MM.1S (cell line): ENCODE results near the gene SASS6.

Source experiments
- DNase-seq: peaks from one replicate; pipeline ENCODE4 v3.0.0-alpha.2; 2015
- H2AFZ ChIP-seq: fragments of 300-600 bp; sonication (generic); 2 replicates; pipeline ENCODE4 v1.6.0; 2016; ENCODE audit warnings: antibody characterized with exemption, low read length
- H3F3A ChIP-seq: fragments of 300-600 bp; sonication (generic); 2 replicates; pipeline ENCODE4 v1.6.1; 2016; ENCODE audit warnings: mild to moderate bottlenecking, antibody characterized with exemption, low read length, moderate library complexity, mixed read lengths; ENCODE audit not compliant: insufficient read depth
- H3K27ac ChIP-seq: fragments of 300-600 bp; sonication (generic); 2 replicates; pipeline ENCODE4 v1.5.1; 2016; ENCODE audit warnings: mild to moderate bottlenecking, low read length
- H3K27me3 ChIP-seq: fragments of 300-600 bp; sonication (generic); replicated peaks from 2 replicates; pipeline ENCODE4 v1.6.0; 2016; ENCODE audit warnings: low read length; ENCODE audit not compliant: insufficient read depth
- H3K36me3 ChIP-seq: fragments of 300-600 bp; sonication (generic); replicated peaks from 2 replicates; pipeline ENCODE4 v1.6.1; 2016; ENCODE audit warnings: mild to moderate bottlenecking, low read length, mixed read lengths; ENCODE audit not compliant: insufficient read depth
- H3K4me1 ChIP-seq: fragments of 300-600 bp; sonication (generic); 2 replicates; pipeline ENCODE4 v1.6.1; 2016; ENCODE audit warnings: low read length, mixed read lengths
- H3K4me2 ChIP-seq: fragments of 300-600 bp; sonication (generic); 2 replicates; pipeline ENCODE4 v1.6.0; 2016; ENCODE audit warnings: low read depth, low read length
- H3K4me3 ChIP-seq: fragments of 300-600 bp; sonication (generic); 2 replicates; pipeline ENCODE4 v1.5.1; 2016; ENCODE audit warnings: low read length, mixed read lengths
- H3K79me2 ChIP-seq: fragments of 300-600 bp; sonication (generic); 2 replicates; pipeline ENCODE4 v1.6.1; 2016; ENCODE audit warnings: mixed run types, low read length, mixed read lengths
- H3K9ac ChIP-seq: fragments of 300-600 bp; sonication (generic); 2 replicates; pipeline ENCODE4 v1.6.1; 2016; ENCODE audit warnings: low read length, mixed read lengths
- H3K9me2 ChIP-seq: fragments of 300-600 bp; sonication (generic); replicated peaks from 2 replicates; pipeline ENCODE4 v1.6.1; 2016; ENCODE audit warnings: mild to moderate bottlenecking, low read length, mixed read lengths; ENCODE audit not compliant: insufficient read depth
- H3K9me3 ChIP-seq: fragments of 300-600 bp; sonication (generic); replicated peaks from 2 replicates; pipeline ENCODE4 v1.6.1; 2016; ENCODE audit warnings: mild to moderate bottlenecking, low read length, mixed read lengths; ENCODE audit not compliant: insufficient read depth
- H4K20me1 ChIP-seq: fragments of 300-600 bp; sonication (generic); 2 replicates; pipeline ENCODE4 v1.6.1; 2016; ENCODE audit warnings: mild to moderate bottlenecking, low read length, moderate library complexity, mixed read lengths; ENCODE audit not compliant: insufficient read depth
- CTCF ChIP-seq: fragments of 300-600 bp; sonication (generic); IDR thresholded peaks from 2 replicates; pipeline ENCODE4 v1.5.1; 2016; ENCODE audit warnings: antibody characterized with exemption, low read length, mixed read lengths
- EZH2 ChIP-seq: fragments of 300-600 bp; sonication (generic); optimal IDR thresholded peaks from 2 replicates; pipeline ENCODE3; 2017; ENCODE audit warnings: low read depth, mild to moderate bottlenecking, antibody characterized with exemption, low read length, mixed read lengths
- EZH2phosphoT487 ChIP-seq: fragments of 300-600 bp; sonication (generic); IDR thresholded peaks from 2 replicates; pipeline ENCODE4 v1.6.1; 2018; ENCODE audit warnings: antibody characterized with exemption, low read length

The SASS6 gene

DNA sequence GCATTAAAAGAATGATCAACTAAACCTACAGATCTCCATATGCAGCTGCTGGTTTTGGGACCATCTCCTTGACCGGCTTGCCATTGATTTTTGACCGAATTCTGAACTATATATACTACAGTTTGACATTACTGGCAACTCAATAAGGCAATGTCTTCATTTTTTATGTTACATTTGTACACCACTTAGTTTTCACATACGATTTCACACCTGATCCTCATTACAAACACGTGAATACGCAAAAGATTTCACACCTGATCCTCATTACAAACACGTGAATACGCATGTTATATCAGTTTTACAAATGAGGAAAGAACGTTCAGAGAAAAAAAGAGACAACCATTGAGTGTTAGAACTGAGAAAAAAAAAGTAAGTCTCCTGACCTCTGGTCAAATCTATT lies 1.1 kb downstream of the SASS6 start:
- Histone ChIP-seq H3K9me3 (no peaks in the 10 kb centered on the region), H3K9me2 (no peaks in the 10 kb centered on the region), H3K79me2 (peaks cover 61% of the 10 kb centered on the region), H2AFZ (no peak overlapping the region), H3K36me3 (no peaks in the 10 kb centered on the region), H3K27me3 (no peaks in the 10 kb centered on the region), H3F3A (no peaks in the 10 kb centered on the region), H4K20me1 (no peaks in the 10 kb centered on the region), H3K4me3 (peak overlapping the region; percentile 79), H3K9ac (peak overlapping the region; percentile 59; the same call in 1 of the 2 replicates), H3K4me2 (peak overlapping the region; percentile 65; the same call in 1 of the 2 replicates), H3K4me1 (0 out of 2 replicates have a peak, but pooled peaks cover 3% of the 10 kb centered on the region), H3K27ac (no peak overlapping the region)
- no peak for DNase-seq
- TF ChIP-seq EZH2 (no peak), EZH2phosphoT487 (no peak), CTCF (no peak)

DNA sequence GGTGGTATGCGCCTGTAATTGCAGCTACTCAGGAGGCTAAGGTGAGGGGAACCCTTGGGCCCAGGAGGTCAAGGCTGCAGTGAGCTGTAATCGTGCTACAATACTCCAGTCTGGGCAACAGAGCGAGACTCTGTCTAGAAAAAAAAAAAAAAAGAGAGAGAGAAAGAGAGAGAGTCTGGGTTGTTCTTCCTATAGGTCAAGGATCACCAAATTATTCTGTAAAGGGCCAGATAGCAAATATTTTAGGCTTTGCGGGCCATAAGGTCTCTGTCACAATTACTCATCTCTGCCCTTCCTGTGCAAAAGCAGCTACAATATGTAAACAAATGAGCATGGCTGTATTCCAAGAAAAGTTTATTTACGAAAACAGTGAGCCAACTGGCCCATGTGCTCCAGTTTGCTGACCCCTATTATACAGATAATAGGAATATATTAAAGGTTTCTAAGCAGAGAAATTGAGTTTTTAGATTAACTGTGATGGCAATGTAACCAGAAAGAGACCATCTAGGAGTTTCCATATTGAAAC lies 2.1 kb downstream of the SASS6 start:
- H3K9me2 ChIP-seq: no peaks in the 10 kb centered on the region
- H3K4me1 ChIP-seq: 0 out of 2 replicates have a peak, but pooled peaks cover 3% of the 10 kb centered on the region
- DNase-seq: no peak
- no peak overlapping the region for H3K27ac ChIP-seq
- H3K79me2 ChIP-seq: peaks cover 65% of the 10 kb centered on the region
- no peaks in the 10 kb centered on the region for H3F3A ChIP-seq
- no peaks in the 10 kb centered on the region for H3K27me3 ChIP-seq
- no peak overlapping the region for H3K9ac ChIP-seq
- H3K4me3 ChIP-seq: no peak overlapping the region
- H2AFZ ChIP-seq: no peak overlapping the region
- no peak overlapping the region for H3K4me2 ChIP-seq
- H3K36me3 ChIP-seq: no peaks in the 10 kb centered on the region
- H3K9me3 ChIP-seq: no peaks in the 10 kb centered on the region
- TF ChIP-seq EZH2phosphoT487: no peak
- TF ChIP-seq EZH2: no peak
- H4K20me1 ChIP-seq: no peaks in the 10 kb centered on the region

DNA sequence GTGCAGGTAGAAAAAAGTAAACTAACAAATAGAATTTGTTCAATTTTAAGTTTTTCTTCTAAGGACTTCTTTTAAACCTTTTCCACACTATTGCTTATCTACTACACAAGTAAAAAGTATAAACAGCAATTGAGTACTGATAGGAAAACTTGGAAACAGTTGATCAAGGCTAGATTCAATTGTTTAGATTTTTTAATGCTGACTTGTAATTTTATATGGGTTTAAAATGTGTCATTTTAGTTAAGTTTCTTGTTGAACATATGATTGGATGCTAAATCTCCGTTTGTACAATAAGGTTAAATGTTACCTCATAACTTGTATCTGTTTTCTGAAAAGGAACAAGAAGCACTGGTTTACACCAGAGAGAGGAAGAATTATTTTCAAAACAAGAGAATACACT lies 5.5 kb downstream of the SASS6 start:
- no peak for TF ChIP-seq EZH2
- no peak for TF ChIP-seq EZH2phosphoT487
- no peak for TF ChIP-seq CTCF
- H3K4me3 ChIP-seq: no peak overlapping the region
- H3K9me3 ChIP-seq: no peaks in the 10 kb centered on the region
- H3K27ac ChIP-seq: no peak overlapping the region
- no peaks in the 10 kb centered on the region for H3K36me3 ChIP-seq
- no peak for DNase-seq
- no peaks in the 10 kb centered on the region for H3K4me1 ChIP-seq
- H3K9me2 ChIP-seq: no peaks in the 10 kb centered on the region
- H3F3A ChIP-seq: no peaks in the 10 kb centered on the region
- no peak overlapping the region for H3K4me2 ChIP-seq
- H3K27me3 ChIP-seq: no peaks in the 10 kb centered on the region
- peaks cover 48% of the 10 kb centered on the region for H3K79me2 ChIP-seq
- no peaks in the 10 kb centered on the region for H4K20me1 ChIP-seq
- no peak overlapping the region for H2AFZ ChIP-seq
- no peak overlapping the region for H3K9ac ChIP-seq

GRCh38 chr1:100122177-100122576 lies 10.6 kb downstream of the SASS6 start:
- TF ChIP-seq EZH2phosphoT487: no peak
- TF ChIP-seq EZH2: no peak
- TF ChIP-seq CTCF: no peak
- Histone ChIP-seq H4K20me1 (no peaks in the 10 kb centered on the region), H3K9me2 (no peaks in the 10 kb centered on the region), H2AFZ (no peak overlapping the region), H3F3A (no peaks in the 10 kb centered on the region), H3K4me1 (no peaks in the 10 kb centered on the region), H3K4me3 (no peak overlapping the region), H3K36me3 (no peaks in the 10 kb centered on the region), H3K4me2 (no peak overlapping the region), H3K27ac (no peak overlapping the region), H3K9ac (no peak overlapping the region), H3K9me3 (no peaks in the 10 kb centered on the region), H3K79me2 (0 out of 2 replicates have a peak, but pooled peaks cover 8% of the 10 kb centered on the region), H3K27me3 (no peaks in the 10 kb centered on the region)
- no peak for DNase-seq
